Heart right ventricle (tissue), 16 donors: ENCODE measurements around the gene NKD1. TPM values are rescaled to one million over a fixed set of nuclear protein-coding genes. Genes with fewer than 3 reads are reported as not detected.

Source experiments
- ATAC-seq, 8 donors: fragments of 200-7000 bp; cut with Tn5 transposase; one replicate each; pipeline ENCODE4 v1.9.1; 2020; ENCODE audit warnings: mild to moderate bottlenecking in 8 of 8, moderate library complexity in 8 of 8, moderate number of reproducible peaks in 1 of 8
- DNase-seq, 2 donors: peaks; one replicate each; pipeline ENCODE4 v3.0.0-alpha.2; 2020
- H3K27ac ChIP-seq, 10 donors: fragments of 200-600 bp; sonication (generic) in 2 of 10; one replicate each; pipeline versions ENCODE4 v1.5.0 to v1.8.0; 2020 to 2022; ENCODE audit warnings: mild to moderate bottlenecking in 3 of 10
- H3K27me3 ChIP-seq, 7 donors: fragments of 200-600 bp; one replicate each; pipeline ENCODE4 v1.8.0; 2021 to 2022; ENCODE audit warnings: mild to moderate bottlenecking in 2 of 7
- H3K36me3 ChIP-seq, 9 donors: fragments of 200-600 bp; sonication (generic) in 1 of 9; one replicate each; pipeline versions ENCODE4 v1.5.0 to v1.8.0; 2020 to 2022; ENCODE audit warnings: mild to moderate bottlenecking in 2 of 9
- H3K4me1 ChIP-seq, 9 donors: fragments of 200-600 bp; sonication (generic) in 1 of 9; one replicate each; pipeline versions ENCODE4 v1.5.0 to v1.8.0; 2020 to 2022; ENCODE audit warnings: mild to moderate bottlenecking in 4 of 9
- H3K4me3 ChIP-seq, 10 donors: fragments of 200-600 bp; sonication (generic) in 2 of 10; one replicate each; pipeline versions ENCODE4 v1.5.0 to v1.8.0; 2020 to 2022; ENCODE audit warnings: mild to moderate bottlenecking in 7 of 10, moderate library complexity in 2 of 10
- H3K9me3 ChIP-seq, 11 donors: fragments of 200-600 bp in 10 of 11; sonication (generic) in 2 of 11; one replicate each; pipeline versions ENCODE4 v1.5.0 to v1.8.0; 2013 to 2022; ENCODE audit warnings: mild to moderate bottlenecking in 2 of 11, control low read depth in 1 of 11, moderate library complexity in 1 of 11
- CTCF ChIP-seq, 9 donors: fragments of 200-600 bp; sonication (generic) in 2 of 9; IDR thresholded peaks; one replicate each; pipeline versions ENCODE4 v1.5.0 to v1.8.0; 2021 to 2022; ENCODE audit warnings: antibody characterized with exemption in 9 of 9, mild to moderate bottlenecking in 5 of 9, moderate library complexity in 1 of 9
- WGBS, 2 donors: extraction: QIAGEN DNeasy Blood & Tissue Kit; methylation state at CpG; one replicate each; pipeline ENCODE4 v1.1.7; 2013; ENCODE audit warnings: inconsistent platforms in 1 of 2; 5-methylcytosine and 5-hydroxymethylcytosine counted together
- intact Hi-C, 10 donors: fragments of 100-400 bp; cut with DNase I; formaldehyde crosslinking; loops; one replicate each; pipeline versions ENCODE4 v1.11.1 to v1.14.2; 2022
- polyA plus RNA-seq, 2 donors: library from polyadenylated mRNA; stranded (reverse); fragments of 200-250 nt; gene quantifications; one replicate each; pipeline ENCODE4 v1.2.3, GENCODE V29; 2013
- total RNA-seq, 10 donors: library from RNA; stranded (reverse); fragmentation: NEBNext Ultra II Directional in 3 of 10; extraction: Animal tissue kit (Norgen Biotek cat#: 25700) in 3 of 10; gene quantifications; one replicate each; pipeline versions ENCODE4 v1.2.1 to v1.2.4, GENCODE V29; 2021 to 2023
- donor health status: Arrhythmogenic right ventricular cardiomyopathy.
- donor health status: ischemic (EF 13 %, LVEDD 7.1; RV severe dilation, severe dysfunction).
- donor health status: healthy with polysubstance abuse.
- donor health status: DM: no; HTN: yes; CAD: no.
- donor health status: DM: no; HTN: no; CAD: no.
- donor health status: ischemic (EF 25% LVEDD 6.9; RV normal size, moderate dysfunction).
- donor health status: ischemic (EF 25% LVEDD 5.7; RV mildly dilated, moderate dysfunction).
- donor health status: healthy.
- donor health status: DM: yes; HTN: yes; CAD: no.
- donor health status: Ischemic cardiomyopathy.
- donor health status: ischemic (EF 35%, LVEDD 5.7; RV mildly dilated, moderate dysfunction).
- donor health status: nonischemic (EF 11% LVEDD 7.7; RV severe dilation, severe dysfunction).
- donor health status: DM: yes; HTN: yes; CAD: no.
- donor health status: PGD.
- donor health status: ischemic (EF 29% LVEDD 5.4; RV normal size, mild dysfunction).
- donor health status: nonischemic (EF 23%, LVEDD 6.1; RV moderate dilation, normal function).

Gene NKD1
- total and polyA plus RNA-seq, 12 donors: 0.22 to 1.1 (median 0.42) TPM

GRCh38 chr16:50644245-50644644 is 96.0 kb downstream of the NKD1 start:
- H3K36me3 ChIP-seq: no peaks in the 10 kb centered on the region
- no peak for TF ChIP-seq CTCF (IDR thresholded peaks at IDR 0.05)
- DNase-seq: no peak
- H3K4me3 ChIP-seq: no peak overlapping the region
- peaks cover 0 to 21% (median 6%) of the 10 kb centered on the region in 7 donors for H3K27me3 ChIP-seq
- 84 to 88% methylated on average over 5 of the region's 5 CpGs for WGBS, 2 donors
- no peak for ATAC-seq
- no peak overlapping the region for H3K27ac ChIP-seq
- H3K9me3 ChIP-seq: peaks cover 0 to 3% (median 0%) of the 10 kb centered on the region in 11 donors
- no peaks in the 10 kb centered on the region for H3K4me1 ChIP-seq
- intact Hi-C loops: loop anchor here in 2 of 10 donors (10.0 kb wide), 2 partner anchors 99 to 269 kb away; partner anchors contain the start of gene NKD1 (in 1 of the 2)

GRCh38 chr16:50644729-50645128 is 96.5 kb downstream of the NKD1 start:
- ATAC-seq (peak in 5 of 8 donors; percentile 42 to 62 (median 52)), DNase-seq (peak in 1 of 2 donors; percentile 13)
- intact Hi-C loops: loop anchor here in 2 of 10 donors (10.0 kb wide), 2 partner anchors 100 to 270 kb away; partner anchors contain the start of gene NKD1 (in 1 of the 2)
- 36 to 44% methylated on average over 6 of the region's 6 CpGs for WGBS, 2 donors
- TF ChIP-seq CTCF (IDR thresholded peaks at IDR 0.05): peak; percentile 17 to 56 (median 36)
- H3K4me3 ChIP-seq: no peak overlapping the region
- H3K27ac ChIP-seq: no peak overlapping the region
- no peaks in the 10 kb centered on the region for H3K4me1 ChIP-seq
- H3K27me3 ChIP-seq: peaks cover 0 to 21% (median 6%) of the 10 kb centered on the region in 7 donors
- H3K36me3 ChIP-seq: no peaks in the 10 kb centered on the region
- peaks cover 0 to 3% (median 0%) of the 10 kb centered on the region in 11 donors for H3K9me3 ChIP-seq

- WGBS, 2 donors: 73 to 75% methylated on average over 20 of the region's 20 CpGs
- H3K9me3 ChIP-seq: peaks cover 0 to 3% (median 0%) of the 10 kb centered on the region in 11 donors
- TF ChIP-seq CTCF (IDR thresholded peaks at IDR 0.05): no peak
- peaks cover 0 to 21% (median 6%) of the 10 kb centered on the region in 7 donors for H3K27me3 ChIP-seq
- no peak for DNase-seq
- no peak overlapping the region for H3K27ac ChIP-seq
- intact Hi-C loops: loop anchor here in 2 of 10 donors (10.0 kb wide), 2 partner anchors 101 to 271 kb away; partner anchors contain the start of gene NKD1 (in 1 of the 2)
- no peak overlapping the region for H3K4me3 ChIP-seq
- H3K4me1 ChIP-seq: no peaks in the 10 kb centered on the region
- H3K36me3 ChIP-seq: no peaks in the 10 kb centered on the region
- ATAC-seq: no peak
Measured at GRCh38 chr16:50645563-50646220, 97.5 kb downstream of the NKD1 start.

GRCh38 chr16:50646345-50646744 is 98.1 kb downstream of the NKD1 start:
- Histone ChIP-seq H3K4me3 (no peak overlapping the region), H3K4me1 (no peaks in the 10 kb centered on the region), H3K36me3 (no peaks in the 10 kb centered on the region), H3K27ac (no peak overlapping the region), H3K27me3 (peaks cover 0 to 17% (median 6%) of the 10 kb centered on the region in 7 donors), H3K9me3 (peaks cover 0 to 3% (median 0%) of the 10 kb centered on the region in 11 donors)
- ATAC-seq (no peak), DNase-seq (no peak)
- 79 to 88% methylated on average over 8 of the region's 8 CpGs for WGBS, 2 donors
- no peak for TF ChIP-seq CTCF (IDR thresholded peaks at IDR 0.05)
- intact Hi-C loops: loop anchor here in 2 of 10 donors (10.0 kb wide), 2 partner anchors 102 to 272 kb away; partner anchors contain the start of gene NKD1 (in 1 of the 2)
